GF-D8 (cell line): ENCODE measurements around the gene SERPINE1.
A peak's percentile ranks its signal among the peaks of the same experiment; 100 is the strongest.
"Not testable (repeated sequence)": the region's sequence is repeated elsewhere in the genome, so short reads cannot be mapped to it uniquely, and the experiment has no call there.

Experiments
- DNase-seq: peaks from one replicate; lab custom pipeline; 2025; lab: John Stamatoyannopoulos, UW

Gene SERPINE1

DNA sequence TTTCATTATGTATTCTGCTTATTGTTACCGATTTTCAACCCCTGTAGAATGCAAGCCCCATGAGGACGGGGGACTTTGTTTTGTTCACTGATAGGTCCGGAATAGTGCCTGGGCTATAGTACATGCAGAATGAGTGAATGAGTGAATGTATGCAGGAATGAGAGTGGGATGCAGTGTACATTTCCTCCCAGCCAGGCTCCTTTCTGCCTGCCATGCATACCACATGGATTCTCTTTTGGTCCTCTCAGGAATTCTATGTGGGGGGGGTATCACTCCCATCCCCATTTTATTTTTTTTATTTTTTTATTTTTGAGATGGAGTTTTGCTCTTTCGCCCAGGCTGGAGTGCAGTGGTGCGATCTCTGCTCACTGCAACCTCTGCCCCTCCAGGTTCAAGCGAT is 24.9 kb upstream of the SERPINE1 start:
- no peak for DNase-seq

- DNase-seq: not testable (repeated sequence)
Observed at GRCh38 chr7:101103701-101104100, 23.2 kb upstream of the SERPINE1 start.

- no peak for DNase-seq
Observed at GRCh38 chr7:101104193-101104713, 22.7 kb upstream of the SERPINE1 start.

- no peak for DNase-seq
Observed at GRCh38 chr7:101104799-101105198, 22.1 kb upstream of the SERPINE1 start.

GRCh38 chr7:101105248-101105647 is 21.7 kb upstream of the SERPINE1 start:
- not testable (repeated sequence) for DNase-seq

DNA sequence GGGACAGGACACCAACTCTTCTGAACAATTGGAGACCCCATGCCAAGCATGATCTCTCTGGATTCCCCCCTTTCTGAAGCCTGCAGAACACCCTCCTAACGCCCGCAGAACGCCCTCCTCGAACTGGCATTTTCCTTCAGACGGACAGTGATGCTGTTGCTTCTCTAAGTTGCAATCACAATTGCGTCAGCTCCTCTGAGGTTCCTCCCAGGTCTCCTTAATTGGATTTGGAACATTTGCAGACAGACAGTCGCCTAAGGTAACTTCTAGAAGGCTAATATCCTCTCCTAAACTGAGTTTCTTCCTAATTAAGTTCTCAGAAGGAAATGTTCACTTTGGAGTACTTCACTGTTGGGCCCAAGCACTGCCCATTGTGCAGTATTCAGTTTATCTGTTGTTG is 20.5 kb upstream of the SERPINE1 start:
- no peak for DNase-seq

DNA sequence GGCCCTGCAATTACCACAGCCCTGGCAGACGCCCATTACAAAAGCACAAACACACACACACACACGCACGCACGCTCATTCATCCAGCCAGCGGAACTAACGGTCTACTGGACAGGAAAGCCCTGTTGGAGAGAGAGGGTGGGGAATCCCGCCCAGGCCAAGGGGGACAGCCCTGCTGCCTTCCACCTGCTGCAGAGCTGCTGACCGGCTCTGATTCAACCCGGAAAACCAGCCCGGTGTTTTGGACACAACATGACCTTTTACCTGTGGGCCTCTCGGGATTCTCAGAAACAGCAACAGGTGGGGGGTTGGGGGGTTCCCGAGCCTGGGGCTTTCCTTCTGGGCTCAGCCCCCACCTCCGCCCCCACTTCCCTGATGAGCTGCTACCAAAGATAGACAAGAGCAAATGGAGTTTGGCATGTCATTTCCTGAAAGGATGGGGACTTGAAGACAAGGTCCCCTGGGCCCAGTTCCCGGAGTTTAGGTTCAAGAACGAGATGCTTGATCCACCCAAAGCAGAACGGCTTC is 18.5 kb upstream of the SERPINE1 start:
- DNase-seq: peak; percentile 56

GRCh38 chr7:101108961-101109360 is 17.9 kb upstream of the SERPINE1 start:
- DNase-seq: no peak

- no peak for DNase-seq
Observed at GRCh38 chr7:101109368-101109767, 17.5 kb upstream of the SERPINE1 start.

- DNase-seq: no peak
Observed at GRCh38 chr7:101111261-101111660, 15.6 kb upstream of the SERPINE1 start.

DNA sequence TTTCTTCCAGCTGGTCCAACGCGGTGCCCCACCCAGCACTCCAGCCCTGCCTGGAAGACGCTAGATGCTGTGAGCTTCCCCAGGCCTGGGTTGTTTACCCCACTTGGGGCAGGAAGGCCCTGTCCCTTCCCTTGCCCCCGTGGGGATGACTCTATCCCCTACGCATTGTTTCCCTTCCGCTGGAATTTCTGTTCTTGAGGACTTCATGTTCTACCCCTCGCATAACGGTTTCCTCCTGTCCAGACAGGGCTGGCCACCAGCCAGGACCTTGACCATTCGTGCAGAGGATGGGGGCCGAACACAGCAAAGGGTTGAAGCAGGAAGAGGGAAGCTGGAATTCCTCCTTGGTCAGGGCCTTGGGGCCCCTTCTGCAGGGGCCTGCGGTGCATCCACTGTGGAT is 14.7 kb upstream of the SERPINE1 start:
- DNase-seq: no peak

- not testable (repeated sequence) for DNase-seq
Observed at GRCh38 chr7:101113140-101113539, 13.8 kb upstream of the SERPINE1 start.

- no peak for DNase-seq
Observed at GRCh38 chr7:101113836-101114235, 13.1 kb upstream of the SERPINE1 start.

GRCh38 chr7:101114492-101114891 is 12.4 kb upstream of the SERPINE1 start:
- no peak for DNase-seq

DNA sequence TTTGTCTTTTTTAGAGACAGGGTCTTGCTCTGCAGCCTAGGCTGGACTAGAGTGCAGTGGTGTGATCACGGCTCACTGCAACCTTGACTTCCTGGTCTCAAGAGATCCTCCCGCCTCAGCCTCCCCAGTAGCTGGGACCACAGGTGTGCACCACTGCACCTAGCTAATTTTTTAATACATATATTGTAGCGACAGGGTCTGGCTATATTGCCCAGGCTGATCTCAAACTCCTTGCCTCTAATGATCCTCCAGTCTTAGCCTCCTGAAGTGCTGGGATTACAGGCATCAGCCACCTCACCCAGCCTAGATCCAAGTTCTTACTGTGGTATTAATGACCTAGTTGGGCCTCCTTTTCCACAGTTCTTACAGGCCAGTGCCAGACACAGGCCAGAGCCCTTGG is 11.7 kb upstream of the SERPINE1 start:
- DNase-seq: no peak

- DNase-seq: no peak
Observed at GRCh38 chr7:101116898-101117297, 10.0 kb upstream of the SERPINE1 start.

- no peak for DNase-seq
Observed at GRCh38 chr7:101118856-101119255, 8.0 kb upstream of the SERPINE1 start.

DNA sequence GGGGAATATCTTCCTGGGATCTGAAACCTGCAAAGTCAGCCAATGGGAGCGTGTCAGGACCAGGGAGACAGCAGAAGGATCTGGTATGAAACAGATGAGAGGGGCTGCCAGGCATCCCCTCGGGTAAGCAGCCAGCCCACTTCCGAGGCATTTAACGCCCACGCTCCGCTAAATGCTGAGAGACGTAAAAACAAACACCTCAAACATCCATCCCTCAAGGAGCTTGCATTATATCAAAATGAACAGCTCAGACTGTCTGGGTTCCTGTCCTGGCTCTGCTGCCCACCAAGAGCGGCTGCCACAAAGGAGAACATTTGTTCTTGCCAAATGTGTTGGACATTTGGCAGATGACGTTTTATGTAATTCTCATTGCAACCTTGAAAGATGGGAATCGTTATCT is 7.0 kb upstream of the SERPINE1 start:
- no peak for DNase-seq

DNA sequence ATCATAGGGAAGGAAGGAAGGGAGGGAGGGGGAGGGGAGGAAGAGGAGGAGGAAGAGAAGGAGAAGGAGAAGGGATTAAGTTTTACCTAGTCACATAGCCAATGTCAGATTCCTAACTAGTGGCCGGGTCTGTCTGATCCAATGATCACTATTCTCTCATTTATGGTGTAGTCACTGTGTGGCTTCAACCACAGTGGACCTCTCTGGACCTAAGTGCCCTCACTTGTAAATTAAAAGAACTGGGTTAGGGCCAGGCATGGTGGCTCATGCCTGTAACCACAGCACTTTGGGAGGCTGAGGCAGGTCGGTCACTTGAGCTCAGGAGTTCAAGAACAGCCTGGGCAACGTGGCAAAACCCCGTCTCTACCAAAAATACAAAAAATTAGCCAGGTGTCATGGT is 6.6 kb upstream of the SERPINE1 start:
- no peak for DNase-seq

GRCh38 chr7:101121631-101121990 is 5.3 kb upstream of the SERPINE1 start:
- not testable (repeated sequence) for DNase-seq

DNA sequence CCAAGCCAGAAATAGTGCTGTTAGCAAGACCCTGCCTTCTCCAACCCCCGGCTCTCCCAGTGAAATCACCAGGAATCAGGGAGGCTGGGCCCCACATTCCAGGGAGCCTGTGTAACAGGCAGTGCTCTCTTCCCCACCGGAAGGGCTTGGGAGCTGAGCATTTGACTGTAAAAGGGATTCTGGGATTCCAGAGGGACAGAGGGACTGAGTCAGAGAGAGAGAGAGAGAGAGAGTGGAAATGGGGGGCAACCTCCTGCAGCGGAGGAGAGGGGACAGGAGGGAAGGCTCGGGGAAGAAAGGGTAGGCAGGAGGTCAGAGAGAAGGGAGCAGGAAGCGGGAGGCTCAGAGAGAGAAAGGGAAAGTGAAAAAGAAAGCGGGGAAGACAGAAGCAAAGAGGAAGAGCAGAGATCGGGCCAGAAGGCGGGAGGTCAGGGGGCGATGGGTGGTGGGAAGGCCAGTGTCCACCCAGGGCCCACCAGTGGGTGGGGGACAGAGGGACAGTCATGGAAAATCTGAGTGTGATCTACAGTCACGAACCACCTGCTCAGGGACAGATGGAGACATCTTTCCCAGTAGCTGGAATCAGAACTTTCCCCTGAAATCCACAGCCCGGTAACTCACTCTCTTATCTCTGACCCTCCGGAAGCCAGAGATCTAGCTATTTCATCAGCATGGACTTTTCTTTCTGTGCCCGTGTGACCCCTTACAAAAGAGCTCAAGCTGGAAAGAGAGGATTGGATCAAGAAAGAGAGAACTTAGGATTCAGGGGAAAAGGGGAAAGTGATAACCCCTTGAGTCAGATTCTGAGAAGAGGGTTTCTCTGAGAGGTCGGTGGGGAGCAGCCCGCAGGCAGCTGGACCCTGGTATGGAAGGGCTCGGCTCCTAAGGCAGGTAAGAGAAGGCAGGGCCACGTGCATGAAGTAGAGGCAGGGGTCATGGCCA is 4.6 kb upstream of the SERPINE1 start:
- no peak for DNase-seq

- no peak for DNase-seq
Observed at GRCh38 chr7:101122933-101123702, 3.8 kb upstream of the SERPINE1 start.

DNA sequence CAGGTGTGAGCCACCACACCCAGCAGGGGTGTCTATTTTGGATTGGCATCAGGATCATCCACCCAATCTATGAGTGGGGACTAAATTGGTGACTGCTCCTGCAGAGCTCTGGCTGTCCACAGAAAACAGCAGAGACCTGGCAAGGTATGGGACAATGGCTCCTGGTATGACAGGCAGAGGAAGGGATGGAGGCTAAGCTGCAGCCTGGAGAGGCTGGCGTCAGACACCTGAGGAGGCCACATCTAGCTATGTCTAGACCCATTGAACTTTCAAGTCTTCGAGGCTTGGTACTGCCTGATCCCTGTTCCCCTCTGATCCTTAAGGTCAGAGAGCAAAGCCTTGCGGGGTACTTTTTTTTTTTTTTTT is 3.2 kb upstream of the SERPINE1 start:
- no peak for DNase-seq
